Esophagus muscularis mucosa (tissue), 4 donors: Measurements from ENCODE around the gene SYT15.
"Not testable (repeated sequence)": the region's sequence is repeated elsewhere in the genome, so short reads cannot be mapped to it uniquely, and the experiment has no call there.

Experiments
- CTCF ChIP-seq, 3 experiments: fragments of 200-600 bp in 2 of 3; fragments of 450-650 bp in 1 of 3; sonication (generic) in 2 of 3; IDR thresholded peaks; one replicate each; pipeline ENCODE4 v1.5.1; 2017 to 2019; ENCODE audit warnings: antibody characterized with exemption in 3 of 3, mild to moderate bottlenecking in 2 of 3, moderate library complexity in 1 of 3
- EP300 ChIP-seq: sonication (generic); formaldehyde crosslinking; IDR thresholded peaks from one replicate; pipeline ENCODE4 v1.6.1; 2017; ENCODE audit warnings: antibody characterized with exemption
- POLR2A ChIP-seq: fragments of 450-650 bp; IDR thresholded peaks from one replicate; pipeline ENCODE4 v1.6.1; 2017; ENCODE audit warnings: antibody characterized with exemption, moderate library complexity, mild to moderate bottlenecking, low read depth
- POLR2AphosphoS5 ChIP-seq, 2 donors: sonication (generic); formaldehyde crosslinking; IDR thresholded peaks; one replicate each; pipeline ENCODE4 v1.6.1; 2017; ENCODE audit warnings: antibody characterized with exemption in 2 of 2

- TF ChIP-seq CTCF (IDR thresholded peaks at IDR 0.05); POLR2A; POLR2AphosphoS5 (IDR thresholded peaks at IDR 0.05); EP300: not testable (repeated sequence)
These were observed 17.6 kb downstream of the SYT15 start for GRCh38 chr10:46596570-46596969.
